Fibroblast of lung (primary cell): ENCODE data around the gene LRMDA. TPM values are rescaled to one million over a fixed set of nuclear protein-coding genes. Genes with fewer than 3 reads are reported as not detected.

Experiments used
- DNase-seq, 2 donors: peaks; one replicate each; pipeline versions ENCODE4 v3.0.0 to v3.0.0-alpha.2; 2010; ENCODE audit warnings: low read depth in 2 of 2
- H2AFZ ChIP-seq: 2 replicates; pipeline ENCODE4 v1.5.1; 2012; ENCODE audit warnings: low read length, control low read depth, inconsistent platforms
- H3K27ac ChIP-seq: 2 replicates; pipeline ENCODE4 v1.5.1; 2011; ENCODE audit warnings: low read length, control low read depth; ENCODE audit not compliant: insufficient read depth
- H3K27me3 ChIP-seq: 2 replicates; pipeline ENCODE4 v1.5.1; 2011; ENCODE audit warnings: mild to moderate bottlenecking, low read length; ENCODE audit not compliant: control insufficient read depth, insufficient read depth
- H3K36me3 ChIP-seq: 2 replicates; pipeline ENCODE4 v1.5.1; 2011; ENCODE audit warnings: low read length; ENCODE audit not compliant: control insufficient read depth, insufficient read depth
- H3K4me1 ChIP-seq: 2 replicates; pipeline ENCODE4 v1.5.1; 2011; ENCODE audit warnings: low read length; ENCODE audit not compliant: control insufficient read depth, insufficient read depth; ENCODE audit errors: extremely low read depth
- H3K4me2 ChIP-seq: 2 replicates; pipeline ENCODE4 v1.5.1; 2011; ENCODE audit warnings: low read length, control low read depth; ENCODE audit not compliant: insufficient read depth; ENCODE audit errors: extremely low read depth
- H3K4me3 ChIP-seq, 4 experiments: fragments of 200-600 bp in 1 of 4; sonication (generic) in 1 of 4; replicated peaks in 1 of 4; 2 replicates each; pipeline ENCODE4 v1.5.1; 2011 to 2016; ENCODE audit warnings: low read length in 4 of 4, low read depth in 3 of 4, mild to moderate bottlenecking in 3 of 4, control low read depth in 2 of 4, inconsistent platforms in 1 of 4, mixed read lengths in 1 of 4; ENCODE audit not compliant: insufficient read depth in 1 of 4; ENCODE audit errors: control extremely low read depth in 1 of 4
- H3K79me2 ChIP-seq: 2 replicates; pipeline ENCODE4 v1.5.1; 2012; ENCODE audit warnings: mild to moderate bottlenecking, low read length, inconsistent platforms; ENCODE audit not compliant: control insufficient read depth, insufficient read depth
- H3K9ac ChIP-seq: 2 replicates; pipeline ENCODE4 v1.5.1; 2011; ENCODE audit warnings: mild to moderate bottlenecking, low read length, control low read depth; ENCODE audit not compliant: insufficient read depth
- H3K9me3 ChIP-seq: 2 replicates; pipeline ENCODE4 v1.5.1; 2012; ENCODE audit warnings: low read depth, low read length; ENCODE audit not compliant: control insufficient read depth, insufficient read depth
- H4K20me1 ChIP-seq: 2 replicates; pipeline ENCODE4 v1.5.1; 2011; ENCODE audit warnings: low read length; ENCODE audit not compliant: control insufficient read depth, insufficient read depth; ENCODE audit errors: extremely low read depth
- EZH2 ChIP-seq: IDR thresholded peaks from 2 replicates; pipeline ENCODE4 v1.5.1; 2012; ENCODE audit warnings: low read length, control low read depth, mild to moderate bottlenecking; ENCODE audit errors: missing control alignments
- polyA plus RNA-seq, 2 donors: library from polyadenylated mRNA; depleted of rRNA in 1 of 2; stranded (reverse) in 1 of 2; unstranded in 1 of 2; fragments of >200 nt; gene quantifications; 2 replicates each; pipeline ENCODE4 v1.2.1, GENCODE V29; 2011 to 2012; ENCODE audit warnings: missing spikeins in 1 of 2
- total RNA-seq: library from RNA; depleted of rRNA; stranded (reverse); fragments of >200 nt; gene quantifications from 2 replicates; pipeline ENCODE4 v1.2.1, GENCODE V29; 2014
- TF ChIP-seq, protein P1 (sequence below), 2 donors: IDR thresholded peaks in 1 of 2; conservative IDR thresholded peaks in 1 of 2; 1 replicate in 1 of 2; 2 replicates in 1 of 2; pipeline ENCODE4 v1.5.1; 2011 to 2012; ENCODE audit warnings: low read length in 2 of 2, control low read depth in 1 of 2, inconsistent platforms in 1 of 2, low read depth in 1 of 2, mild to moderate bottlenecking in 1 of 2

Gene LRMDA
- total and polyA plus RNA-seq, 2 donors (not counting 1 experiment from before 2014, with no cell fraction given): 1.7 to 2.0 TPM

DNA sequence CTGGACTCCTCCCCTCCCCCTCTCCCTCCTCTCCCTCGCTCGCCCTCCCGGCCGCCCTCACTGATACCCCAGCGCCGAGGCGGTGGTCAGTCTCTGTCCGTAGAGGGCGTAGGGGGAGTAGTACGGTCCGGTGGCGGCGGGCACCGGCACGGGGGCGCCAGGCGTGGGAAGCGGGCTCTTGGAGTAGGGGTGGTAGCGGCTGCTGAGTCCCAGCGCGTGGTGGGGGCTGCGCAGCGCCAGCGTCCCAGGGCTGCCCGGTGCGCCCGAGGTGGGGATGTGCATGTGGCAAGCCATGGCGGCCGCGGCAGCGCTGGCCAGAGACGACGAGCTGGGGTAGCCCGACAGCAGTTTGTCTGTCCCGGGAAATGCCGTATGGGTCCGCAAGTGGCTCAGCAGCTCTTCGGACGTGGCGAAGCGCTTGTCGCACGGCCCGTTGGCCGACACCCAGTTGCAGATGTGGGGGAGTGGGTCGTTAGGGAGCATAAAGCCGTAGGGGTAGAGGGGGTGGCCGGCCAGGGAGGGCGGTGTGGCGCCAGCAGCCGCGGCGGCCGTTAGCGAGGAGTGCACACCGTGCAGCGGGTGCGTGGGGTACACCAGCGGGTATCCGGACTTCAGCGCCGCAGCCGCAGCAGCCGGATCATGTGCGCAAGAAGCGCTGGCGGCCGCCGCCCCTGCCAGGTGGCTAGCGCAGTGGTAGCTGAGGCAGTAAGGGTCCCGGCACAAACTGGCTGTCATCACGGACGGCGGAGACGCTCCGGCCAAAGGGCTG is 32.5 kb upstream of the LRMDA start:
- peak overlapping the region; percentile 95 for H3K27ac ChIP-seq
- H3K9ac ChIP-seq: peak overlapping the region; percentile 84
- peak overlapping the region; percentile 67 to 97 (median 82) for H3K4me3 ChIP-seq
- H3K9me3 ChIP-seq: no peaks in the 10 kb centered on the region
- H2AFZ ChIP-seq: no peak overlapping the region
- TF ChIP-seq, protein P1, sequence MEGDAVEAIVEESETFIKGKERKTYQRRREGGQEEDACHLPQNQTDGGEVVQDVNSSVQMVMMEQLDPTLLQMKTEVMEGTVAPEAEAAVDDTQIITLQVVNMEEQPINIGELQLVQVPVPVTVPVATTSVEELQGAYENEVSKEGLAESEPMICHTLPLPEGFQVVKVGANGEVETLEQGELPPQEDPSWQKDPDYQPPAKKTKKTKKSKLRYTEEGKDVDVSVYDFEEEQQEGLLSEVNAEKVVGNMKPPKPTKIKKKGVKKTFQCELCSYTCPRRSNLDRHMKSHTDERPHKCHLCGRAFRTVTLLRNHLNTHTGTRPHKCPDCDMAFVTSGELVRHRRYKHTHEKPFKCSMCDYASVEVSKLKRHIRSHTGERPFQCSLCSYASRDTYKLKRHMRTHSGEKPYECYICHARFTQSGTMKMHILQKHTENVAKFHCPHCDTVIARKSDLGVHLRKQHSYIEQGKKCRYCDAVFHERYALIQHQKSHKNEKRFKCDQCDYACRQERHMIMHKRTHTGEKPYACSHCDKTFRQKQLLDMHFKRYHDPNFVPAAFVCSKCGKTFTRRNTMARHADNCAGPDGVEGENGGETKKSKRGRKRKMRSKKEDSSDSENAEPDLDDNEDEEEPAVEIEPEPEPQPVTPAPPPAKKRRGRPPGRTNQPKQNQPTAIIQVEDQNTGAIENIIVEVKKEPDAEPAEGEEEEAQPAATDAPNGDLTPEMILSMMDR (conservative IDR thresholded peaks at IDR 0.05 in 1 of 2, IDR thresholded peaks at IDR 0.05 in 1 of 2; ENCODE audit: low read depth in 1 of 2, low read length in 2 of 2): no peak
- no peak for TF ChIP-seq EZH2
- DNase-seq: peak; percentile 37 to 57
- H3K79me2 ChIP-seq: peaks cover 45% of the 10 kb centered on the region
- no peaks in the 10 kb centered on the region for H4K20me1 ChIP-seq
- peaks cover 6% of the 10 kb centered on the region for H3K4me1 ChIP-seq
- peaks cover 10% of the 10 kb centered on the region for H3K36me3 ChIP-seq
- H3K4me2 ChIP-seq: peak overlapping the region; percentile 95
- H3K27me3 ChIP-seq: no peaks in the 10 kb centered on the region

DNA sequence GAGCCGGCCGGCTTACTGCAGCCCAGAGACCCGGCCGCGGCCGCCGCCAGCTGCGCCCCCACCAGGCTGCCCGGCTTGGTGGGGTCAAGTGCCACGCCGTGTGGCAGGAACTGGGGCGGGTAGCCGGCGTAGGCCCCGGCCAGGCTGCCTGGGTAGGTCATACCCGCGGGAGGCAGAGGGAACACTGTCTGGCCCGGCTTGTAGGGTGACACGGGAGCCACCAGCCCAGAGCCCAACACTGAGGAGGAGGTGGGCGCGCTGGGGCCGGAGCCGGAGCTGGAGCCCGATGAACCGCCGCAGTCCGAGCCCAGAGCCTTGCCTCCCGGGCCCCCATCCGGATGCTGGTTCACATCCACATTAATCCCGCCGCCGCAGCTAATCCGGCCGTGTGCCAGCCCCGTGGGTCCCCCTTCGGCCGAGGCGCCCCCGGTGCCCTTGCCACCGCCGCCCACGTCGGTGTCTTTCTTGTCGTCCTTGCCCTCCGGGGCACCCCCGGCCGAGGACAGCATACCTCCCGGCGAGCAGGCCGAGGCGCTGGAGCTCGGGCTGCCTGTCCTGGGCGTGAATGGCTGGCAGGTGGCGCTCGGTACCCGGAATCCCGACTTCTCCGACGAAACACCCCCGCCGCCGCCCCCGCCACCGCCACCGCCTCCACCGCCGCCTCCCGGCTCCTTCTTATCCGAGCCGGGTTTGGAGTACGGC is 31.8 kb upstream of the LRMDA start:
- Histone ChIP-seq H3K79me2 (peaks cover 45% of the 10 kb centered on the region), H2AFZ (no peak overlapping the region)

More for the DNA sequence above, 31.8 kb upstream of the LRMDA start:
- Histone ChIP-seq H3K4me3 (peak overlapping the region; percentile 79 to 98 (median 92)), H3K4me1 (peaks cover 6% of the 10 kb centered on the region), H3K27ac (peak overlapping the region; percentile 95), H4K20me1 (no peaks in the 10 kb centered on the region), H3K36me3 (peaks cover 7% of the 10 kb centered on the region), H3K9me3 (no peaks in the 10 kb centered on the region), H3K27me3 (no peaks in the 10 kb centered on the region), H3K4me2 (peak overlapping the region; percentile 95), H3K9ac (peak overlapping the region; percentile 84)
- peak; percentile 69 to 84 for DNase-seq
- TF ChIP-seq, protein P1 (conservative IDR thresholded peaks at IDR 0.05 in 1 of 2, IDR thresholded peaks at IDR 0.05 in 1 of 2; ENCODE audit: low read depth in 1 of 2, low read length in 2 of 2): peak; percentile 19 to 41
- TF ChIP-seq EZH2: no peak
